Measurements from ENCODE around the gene CASP12.

DNA sequence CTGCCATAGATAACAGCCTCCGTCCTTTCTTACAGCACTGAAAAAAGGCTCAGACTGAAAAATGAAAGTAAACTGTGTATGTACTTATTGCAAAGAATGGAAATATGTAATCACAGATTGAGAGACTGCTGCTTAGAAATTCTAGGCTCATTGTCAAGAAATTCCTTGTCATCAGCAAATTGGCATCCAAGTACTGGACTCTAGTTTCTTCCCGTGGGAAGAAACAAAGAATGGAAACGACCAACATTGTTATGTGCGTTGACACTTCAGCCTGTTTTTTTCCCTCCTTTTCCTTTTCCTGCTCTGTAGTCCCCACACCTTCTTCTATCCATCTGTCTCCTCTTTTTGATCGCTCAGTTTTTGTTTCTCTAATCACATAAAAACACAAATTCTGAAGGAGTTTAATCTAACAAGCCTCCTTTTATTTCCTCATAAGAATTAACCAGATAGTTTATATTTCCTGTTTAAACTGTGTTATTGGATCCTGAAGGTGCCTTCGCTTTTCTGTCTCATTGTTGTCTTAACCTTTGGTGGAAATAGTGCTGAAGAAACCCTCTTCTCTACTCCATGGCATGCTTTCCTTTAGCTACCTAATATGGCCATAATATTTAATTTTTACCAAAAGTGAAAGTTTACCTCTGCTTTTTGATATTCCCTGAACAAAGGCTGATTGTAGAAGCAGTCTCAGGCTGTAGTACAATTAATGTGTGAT, 20.0 kb upstream of the CASP12 start:
- TF ChIP-seq GATA2 (IDR thresholded peaks at IDR 0.05; ENCODE audit: low read depth, low read length) (no peak), GATA3 (IDR thresholded peaks at IDR 0.05; ENCODE audit: low read depth, low read length) (no peak)
